Peyer's patch (tissue), 4 donors: ENCODE results near the gene TNFAIP8L1. TPM values are rescaled to one million over a fixed set of nuclear protein-coding genes. Genes with fewer than 3 reads are reported as not detected.
"Not testable (repeated sequence)": the region's sequence is repeated elsewhere in the genome, so short reads cannot be mapped to it uniquely, and the experiment has no call there.

Experiments
- DNase-seq, 3 donors: peaks; one replicate each; pipeline ENCODE4 v3.0.0-alpha.2; 2017 to 2019
- H3K27ac ChIP-seq, 4 donors: fragments of 200-600 bp; sonication (generic); one replicate each; pipeline ENCODE4 v1.5.1; 2016 to 2019
- H3K27me3 ChIP-seq, 2 donors: fragments of 200-600 bp; sonication (generic); one replicate each; pipeline ENCODE4 v1.5.1; 2019
- H3K36me3 ChIP-seq, 3 donors: fragments of 200-600 bp; sonication (generic); one replicate each; pipeline ENCODE4 v1.5.1; 2016 to 2019
- H3K4me1 ChIP-seq, 4 donors: fragments of 200-600 bp; sonication (generic); one replicate each; pipeline ENCODE4 v1.5.1; 2016 to 2019
- H3K4me3 ChIP-seq, 4 donors: fragments of 200-600 bp; sonication (generic); 1 replicate in 3 of 4; 2 replicates in 1 of 4; pipeline ENCODE4 v1.5.1; 2016 to 2019; ENCODE audit warnings: mild to moderate bottlenecking in 1 of 4
- H3K9me3 ChIP-seq, 4 donors: fragments of 200-600 bp; sonication (generic); one replicate each; pipeline ENCODE4 v1.5.1; 2016 to 2019; ENCODE audit warnings: mild to moderate bottlenecking in 1 of 4
- POLR2A ChIP-seq, 2 donors: fragments of 450-650 bp; IDR thresholded peaks; one replicate each; pipeline ENCODE4 v1.5.1; 2017; ENCODE audit warnings: antibody characterized with exemption in 2 of 2, mild to moderate bottlenecking in 2 of 2, moderate library complexity in 2 of 2
- total RNA-seq, 4 donors: library from RNA; depleted of rRNA; stranded (reverse); fragments of >200 nt; gene quantifications; one replicate each; pipeline ENCODE4 v1.1.0, GENCODE V29; 2016
- TF ChIP-seq, protein P1 (sequence below), 6 experiments: fragments of 450-650 bp in 4 of 6; fragments of 200-600 bp in 2 of 6; sonication (generic) in 1 of 6; IDR thresholded peaks; one replicate each; pipeline ENCODE4 v1.5.1; 2017 to 2019; ENCODE audit warnings: antibody characterized with exemption in 6 of 6, mild to moderate bottlenecking in 3 of 6, moderate library complexity in 1 of 6

TNFAIP8L1 gene
- total RNA-seq, 4 donors from 2014 or later = 7.0 to 16.5 (median 11.0) TPM

DNA sequence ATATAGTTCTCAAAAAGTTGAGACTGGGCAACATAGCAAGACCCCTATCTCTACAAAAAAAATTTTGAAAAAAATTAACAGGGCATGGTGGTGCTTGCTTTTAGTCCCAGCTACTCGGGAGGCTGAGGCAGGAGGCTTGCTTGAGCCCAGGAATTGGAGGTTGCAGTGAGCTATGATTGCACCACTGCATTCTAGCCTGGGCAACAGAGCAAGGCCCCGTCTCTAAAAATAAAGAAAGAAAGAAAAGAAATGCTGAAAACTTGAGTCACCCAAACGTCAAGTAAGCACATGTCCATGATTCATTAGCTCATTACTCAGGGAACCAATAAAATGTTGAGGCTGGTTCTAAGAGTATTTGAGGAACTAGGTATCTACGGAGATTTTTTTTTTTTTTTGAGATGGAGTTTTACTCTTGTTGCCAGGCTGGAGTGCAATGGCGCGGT, 45.9 kb upstream of the TNFAIP8L1 start:
- H3K27ac ChIP-seq = no peak overlapping the region
- H3K4me3 ChIP-seq = no peak overlapping the region
- no peak for DNase-seq
- H3K4me1 ChIP-seq = peaks cover 0 to 5% (median 0%) of the 10 kb centered on the region in 4 donors
- no peaks in the 10 kb centered on the region for H3K9me3 ChIP-seq
- H3K36me3 ChIP-seq = no peaks in the 10 kb centered on the region
- peaks cover 0 to 3% of the 10 kb centered on the region in 2 donors for H3K27me3 ChIP-seq
- TF ChIP-seq, protein P1, sequence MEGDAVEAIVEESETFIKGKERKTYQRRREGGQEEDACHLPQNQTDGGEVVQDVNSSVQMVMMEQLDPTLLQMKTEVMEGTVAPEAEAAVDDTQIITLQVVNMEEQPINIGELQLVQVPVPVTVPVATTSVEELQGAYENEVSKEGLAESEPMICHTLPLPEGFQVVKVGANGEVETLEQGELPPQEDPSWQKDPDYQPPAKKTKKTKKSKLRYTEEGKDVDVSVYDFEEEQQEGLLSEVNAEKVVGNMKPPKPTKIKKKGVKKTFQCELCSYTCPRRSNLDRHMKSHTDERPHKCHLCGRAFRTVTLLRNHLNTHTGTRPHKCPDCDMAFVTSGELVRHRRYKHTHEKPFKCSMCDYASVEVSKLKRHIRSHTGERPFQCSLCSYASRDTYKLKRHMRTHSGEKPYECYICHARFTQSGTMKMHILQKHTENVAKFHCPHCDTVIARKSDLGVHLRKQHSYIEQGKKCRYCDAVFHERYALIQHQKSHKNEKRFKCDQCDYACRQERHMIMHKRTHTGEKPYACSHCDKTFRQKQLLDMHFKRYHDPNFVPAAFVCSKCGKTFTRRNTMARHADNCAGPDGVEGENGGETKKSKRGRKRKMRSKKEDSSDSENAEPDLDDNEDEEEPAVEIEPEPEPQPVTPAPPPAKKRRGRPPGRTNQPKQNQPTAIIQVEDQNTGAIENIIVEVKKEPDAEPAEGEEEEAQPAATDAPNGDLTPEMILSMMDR (IDR thresholded peaks at IDR 0.05) = no peak
- TF ChIP-seq POLR2A (IDR thresholded peaks at IDR 0.05) = no peak

DNA sequence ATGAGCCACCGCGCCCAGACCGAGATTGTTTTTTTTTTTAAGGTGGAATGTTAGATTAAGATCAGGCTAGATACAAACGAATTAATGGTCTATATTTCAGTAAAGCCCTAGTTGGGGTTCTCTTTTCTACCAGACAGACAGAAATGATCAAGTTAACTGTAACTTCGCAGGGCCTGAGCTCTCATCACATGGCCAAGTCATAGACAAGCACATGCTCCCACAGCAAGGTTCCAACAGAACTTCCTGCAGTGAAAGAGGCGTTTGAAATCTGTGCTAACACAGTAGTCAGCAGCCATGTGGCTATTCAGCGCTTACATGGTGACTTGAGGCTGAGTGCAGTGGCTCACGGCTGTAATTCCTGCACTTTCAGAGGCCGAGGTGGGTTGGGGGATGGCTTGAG, 45.1 kb upstream of the TNFAIP8L1 start:
- no peak for DNase-seq
- no peaks in the 10 kb centered on the region for H3K9me3 ChIP-seq
- H3K36me3 ChIP-seq = no peaks in the 10 kb centered on the region
- H3K27ac ChIP-seq = no peak overlapping the region
- TF ChIP-seq POLR2A (IDR thresholded peaks at IDR 0.05) = no peak
- TF ChIP-seq, protein P1 (IDR thresholded peaks at IDR 0.05) = no peak
- H3K27me3 ChIP-seq = peaks cover 0 to 11% of the 10 kb centered on the region in 2 donors
- H3K4me1 ChIP-seq = peaks cover 0 to 10% (median 0%) of the 10 kb centered on the region in 4 donors
- no peak overlapping the region for H3K4me3 ChIP-seq

DNA sequence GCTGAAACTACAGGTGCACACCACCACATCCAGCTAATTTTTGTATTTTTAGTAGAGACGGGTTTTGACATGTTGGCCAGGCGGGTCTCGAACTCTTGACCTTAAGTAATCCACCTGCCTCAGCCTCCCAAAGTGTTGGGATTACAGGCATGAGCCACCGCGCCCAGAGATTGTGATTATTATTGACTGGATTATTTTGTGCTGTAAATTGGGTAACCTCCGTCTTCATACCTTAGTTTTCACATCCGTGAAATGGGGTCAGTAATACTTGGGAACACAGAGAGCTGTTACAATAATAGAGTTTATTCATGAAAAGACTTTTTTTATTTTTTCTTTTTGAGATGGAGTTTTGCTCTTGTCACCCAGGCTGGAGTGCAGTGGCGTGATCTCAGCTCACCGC, 44.2 kb upstream of the TNFAIP8L1 start:
- H3K9me3 ChIP-seq, DNase-seq, H3K36me3 ChIP-seq, H3K4me1 ChIP-seq, H3K27ac ChIP-seq, H3K4me3 ChIP-seq: not testable (repeated sequence)
- peaks cover 0 to 13% of the 10 kb centered on the region in 2 donors for H3K27me3 ChIP-seq

DNA sequence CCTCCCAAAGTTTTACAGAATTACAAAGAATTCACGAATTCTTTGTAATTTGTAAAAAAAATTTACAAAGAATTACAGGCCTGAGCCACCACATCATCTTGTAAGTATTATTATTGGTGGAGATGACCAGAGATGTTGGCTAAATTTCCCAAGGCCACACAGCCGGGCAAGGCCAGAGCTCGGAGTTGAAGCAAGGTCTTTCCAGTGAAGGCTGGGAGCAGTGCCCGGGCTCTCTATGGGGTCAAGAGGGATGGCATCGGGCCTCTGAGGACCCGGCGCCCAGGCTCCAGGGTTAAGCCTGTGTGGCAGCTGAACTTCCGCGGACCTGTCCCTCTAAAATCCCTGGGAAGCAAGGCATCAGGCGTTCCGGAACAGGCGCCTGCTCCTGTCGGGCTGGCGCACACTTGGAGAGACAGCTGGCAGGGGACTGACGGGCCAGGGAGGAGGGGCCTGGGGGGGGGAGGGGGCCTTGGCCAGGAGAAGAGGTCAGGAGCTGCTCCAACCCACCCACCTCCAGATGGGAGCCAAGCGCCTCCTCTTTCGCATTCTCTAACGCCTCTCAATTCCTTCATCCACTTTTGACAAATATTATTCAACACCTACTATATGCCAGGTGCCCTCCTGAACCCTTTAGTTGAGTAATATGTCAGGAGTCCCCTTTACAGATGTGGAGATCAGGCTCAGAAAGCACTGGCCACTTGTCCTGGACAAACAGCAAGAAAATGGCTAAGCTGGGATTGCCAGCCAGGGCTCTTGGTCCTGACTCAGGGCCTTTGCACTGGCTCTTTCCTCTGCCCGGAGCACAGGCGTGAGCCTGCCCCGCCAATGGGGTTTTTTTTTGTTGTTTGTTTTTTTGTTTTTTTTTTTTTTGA, 43.0 kb upstream of the TNFAIP8L1 start:
- no peak for TF ChIP-seq POLR2A (IDR thresholded peaks at IDR 0.05)
- TF ChIP-seq, protein P1 (IDR thresholded peaks at IDR 0.05) = no peak
- Histone ChIP-seq H3K9me3 (no peaks in the 10 kb centered on the region), H3K4me3 (no peak overlapping the region), H3K27ac (no peak overlapping the region), H3K36me3 (no peaks in the 10 kb centered on the region), H3K27me3 (peaks cover 0 to 13% of the 10 kb centered on the region in 2 donors), H3K4me1 (peaks cover 0 to 10% (median 0%) of the 10 kb centered on the region in 4 donors)
- DNase-seq = no peak

DNA sequence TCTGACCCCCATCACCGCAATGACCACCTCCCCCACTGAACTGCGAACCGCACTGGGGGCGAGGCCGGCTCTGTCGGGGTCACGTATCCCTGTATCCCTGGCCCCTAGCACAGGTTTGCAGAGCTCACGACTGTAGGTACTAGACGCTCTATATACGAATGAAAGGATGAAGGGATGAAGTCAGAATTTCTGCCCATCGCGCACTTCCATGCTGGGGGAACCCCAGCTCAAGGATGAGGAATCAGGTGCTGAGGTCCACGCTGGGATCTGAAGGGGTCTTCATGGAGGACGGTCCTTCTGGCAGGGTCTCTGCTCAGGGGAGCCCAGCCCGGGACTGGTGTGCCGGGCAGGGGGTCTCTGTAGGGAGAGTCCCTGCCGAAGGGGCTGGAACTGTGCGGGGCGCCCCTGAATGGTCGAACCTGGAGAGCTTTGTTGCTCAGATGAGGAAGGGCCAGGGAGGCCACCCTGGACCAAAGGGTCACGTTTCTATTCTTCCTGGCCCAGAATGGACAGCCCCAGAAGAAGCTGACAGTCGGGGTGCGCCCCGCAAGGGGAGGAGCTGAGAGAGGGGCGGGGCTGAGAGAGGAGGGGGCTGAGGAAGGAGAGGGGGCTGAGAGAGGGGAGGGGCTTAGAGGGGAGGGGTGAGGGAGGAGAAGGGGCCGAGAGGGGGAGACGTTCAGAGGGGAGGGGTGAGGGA, 41.9 kb upstream of the TNFAIP8L1 start:
- DNase-seq = no peak
- no peak overlapping the region for H3K4me3 ChIP-seq
- no peak overlapping the region for H3K27ac ChIP-seq
- TF ChIP-seq POLR2A (IDR thresholded peaks at IDR 0.05) = no peak
- TF ChIP-seq, protein P1 (IDR thresholded peaks at IDR 0.05) = no peak
- peaks cover 0 to 13% of the 10 kb centered on the region in 2 donors for H3K27me3 ChIP-seq
- H3K9me3 ChIP-seq = no peaks in the 10 kb centered on the region
- no peaks in the 10 kb centered on the region for H3K36me3 ChIP-seq
- peaks cover 0 to 10% (median 0%) of the 10 kb centered on the region in 4 donors for H3K4me1 ChIP-seq
